MM.1S (cell line): ENCODE measurements around the gene COPS7B.
A peak's percentile ranks its signal among the peaks of the same experiment; 100 is the strongest.

Experiments
- DNase-seq: peaks from one replicate; pipeline ENCODE4 v3.0.0-alpha.2; 2015
- H2AFZ ChIP-seq: fragments of 300-600 bp; sonication (generic); 2 replicates; pipeline ENCODE4 v1.6.0; 2016; ENCODE audit warnings: antibody characterized with exemption, low read length
- H3F3A ChIP-seq: fragments of 300-600 bp; sonication (generic); 2 replicates; pipeline ENCODE4 v1.6.1; 2016; ENCODE audit warnings: mild to moderate bottlenecking, antibody characterized with exemption, low read length, moderate library complexity, mixed read lengths; ENCODE audit not compliant: insufficient read depth
- H3K27ac ChIP-seq: fragments of 300-600 bp; sonication (generic); 2 replicates; pipeline ENCODE4 v1.5.1; 2016; ENCODE audit warnings: mild to moderate bottlenecking, low read length
- H3K27me3 ChIP-seq: fragments of 300-600 bp; sonication (generic); replicated peaks from 2 replicates; pipeline ENCODE4 v1.6.0; 2016; ENCODE audit warnings: low read length; ENCODE audit not compliant: insufficient read depth
- H3K36me3 ChIP-seq: fragments of 300-600 bp; sonication (generic); replicated peaks from 2 replicates; pipeline ENCODE4 v1.6.1; 2016; ENCODE audit warnings: mild to moderate bottlenecking, low read length, mixed read lengths; ENCODE audit not compliant: insufficient read depth
- H3K4me1 ChIP-seq: fragments of 300-600 bp; sonication (generic); 2 replicates; pipeline ENCODE4 v1.6.1; 2016; ENCODE audit warnings: low read length, mixed read lengths
- H3K4me2 ChIP-seq: fragments of 300-600 bp; sonication (generic); 2 replicates; pipeline ENCODE4 v1.6.0; 2016; ENCODE audit warnings: low read depth, low read length
- H3K4me3 ChIP-seq: fragments of 300-600 bp; sonication (generic); 2 replicates; pipeline ENCODE4 v1.5.1; 2016; ENCODE audit warnings: low read length, mixed read lengths
- H3K79me2 ChIP-seq: fragments of 300-600 bp; sonication (generic); 2 replicates; pipeline ENCODE4 v1.6.1; 2016; ENCODE audit warnings: mixed run types, low read length, mixed read lengths
- H3K9ac ChIP-seq: fragments of 300-600 bp; sonication (generic); 2 replicates; pipeline ENCODE4 v1.6.1; 2016; ENCODE audit warnings: low read length, mixed read lengths
- H3K9me2 ChIP-seq: fragments of 300-600 bp; sonication (generic); replicated peaks from 2 replicates; pipeline ENCODE4 v1.6.1; 2016; ENCODE audit warnings: mild to moderate bottlenecking, low read length, mixed read lengths; ENCODE audit not compliant: insufficient read depth
- H3K9me3 ChIP-seq: fragments of 300-600 bp; sonication (generic); replicated peaks from 2 replicates; pipeline ENCODE4 v1.6.1; 2016; ENCODE audit warnings: mild to moderate bottlenecking, low read length, mixed read lengths; ENCODE audit not compliant: insufficient read depth
- H4K20me1 ChIP-seq: fragments of 300-600 bp; sonication (generic); 2 replicates; pipeline ENCODE4 v1.6.1; 2016; ENCODE audit warnings: mild to moderate bottlenecking, low read length, moderate library complexity, mixed read lengths; ENCODE audit not compliant: insufficient read depth
- CTCF ChIP-seq: fragments of 300-600 bp; sonication (generic); IDR thresholded peaks from 2 replicates; pipeline ENCODE4 v1.5.1; 2016; ENCODE audit warnings: antibody characterized with exemption, low read length, mixed read lengths
- EZH2 ChIP-seq: fragments of 300-600 bp; sonication (generic); optimal IDR thresholded peaks from 2 replicates; pipeline ENCODE3; 2017; ENCODE audit warnings: low read depth, mild to moderate bottlenecking, antibody characterized with exemption, low read length, mixed read lengths
- EZH2phosphoT487 ChIP-seq: fragments of 300-600 bp; sonication (generic); IDR thresholded peaks from 2 replicates; pipeline ENCODE4 v1.6.1; 2018; ENCODE audit warnings: antibody characterized with exemption, low read length

The COPS7B gene

DNA sequence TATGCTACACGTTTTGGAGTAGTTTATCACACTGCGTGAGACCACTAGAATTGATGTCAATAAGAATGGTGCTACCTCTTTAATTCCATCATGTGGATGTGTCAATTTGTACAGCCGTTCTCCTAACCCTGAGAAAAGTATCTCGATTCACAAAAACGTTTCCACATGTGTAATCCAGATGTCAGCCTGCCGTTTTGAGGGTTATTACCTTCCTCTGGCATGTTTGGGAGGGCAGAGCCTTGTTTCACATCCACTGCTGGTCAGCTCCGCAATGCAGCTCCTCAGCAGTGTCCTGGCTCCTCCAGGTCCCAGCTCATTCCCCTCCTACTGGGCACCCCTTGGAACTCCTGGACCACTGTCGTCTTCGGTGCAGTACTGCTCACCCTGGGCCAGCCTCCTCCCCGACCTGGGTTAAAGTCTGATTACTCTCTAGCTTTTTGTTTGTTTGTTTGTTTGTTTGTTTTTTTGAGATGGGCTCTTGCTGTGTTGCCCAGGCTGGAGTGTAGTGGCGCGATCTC is 34.6 kb downstream of the COPS7B start:
- Histone ChIP-seq H3K36me3 (no peaks in the 10 kb centered on the region), H3F3A (peaks cover 14% of the 10 kb centered on the region), H3K9me2 (no peaks in the 10 kb centered on the region), H3K27ac (no peak overlapping the region), H3K27me3 (no peaks in the 10 kb centered on the region), H3K9ac (no peak overlapping the region), H3K4me2 (no peak overlapping the region), H3K4me3 (no peak overlapping the region), H3K9me3 (no peaks in the 10 kb centered on the region), H3K4me1 (peaks cover 15% of the 10 kb centered on the region), H4K20me1 (no peaks in the 10 kb centered on the region), H3K79me2 (no peaks in the 10 kb centered on the region), H2AFZ (no peak overlapping the region)
- no peak for DNase-seq
- TF ChIP-seq CTCF, result no peak
- TF ChIP-seq EZH2, result no peak
- TF ChIP-seq EZH2phosphoT487, result no peak

DNA sequence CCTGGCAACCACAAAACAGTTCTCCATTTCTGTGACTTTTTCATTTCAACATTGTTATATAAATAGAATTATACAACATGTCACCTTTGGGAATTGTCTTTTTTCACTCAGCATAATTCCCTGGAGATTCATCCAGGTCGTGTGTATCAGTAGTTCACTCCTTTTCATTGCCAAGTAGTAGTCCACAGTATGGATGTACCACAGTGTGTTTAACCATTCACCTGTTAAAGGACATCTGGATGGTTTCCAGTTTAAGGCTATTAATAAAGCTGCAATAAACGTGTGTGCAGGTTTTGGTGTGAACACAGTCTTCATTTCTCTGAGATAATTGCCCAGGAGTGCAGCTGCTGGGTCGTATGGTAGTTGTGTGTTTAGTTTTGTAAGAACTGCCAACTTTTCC is 35.7 kb downstream of the COPS7B start:
- Histone ChIP-seq H3K27ac (peak overlapping the region; percentile 65; the same call in 1 of the 2 replicates), H2AFZ (no peak overlapping the region), H3F3A (peaks cover 14% of the 10 kb centered on the region), H3K27me3 (no peaks in the 10 kb centered on the region), H3K36me3 (no peaks in the 10 kb centered on the region), H3K9ac (no peak overlapping the region), H3K4me2 (peak overlapping the region; percentile 13), H3K4me1 (peaks cover 15% of the 10 kb centered on the region), H3K9me2 (no peaks in the 10 kb centered on the region), H4K20me1 (no peaks in the 10 kb centered on the region), H3K4me3 (no peak overlapping the region), H3K79me2 (no peaks in the 10 kb centered on the region), H3K9me3 (no peaks in the 10 kb centered on the region)
- DNase-seq, result no peak
- TF ChIP-seq CTCF, result no peak
- no peak for TF ChIP-seq EZH2
- no peak for TF ChIP-seq EZH2phosphoT487

GRCh38 chr2:231853105-231853504 is 66.9 kb downstream of the COPS7B start:
- DNase-seq, result no peak
- H3K9ac ChIP-seq, result no peak overlapping the region

More at GRCh38 chr2:231853105-231853504, 66.9 kb downstream of the COPS7B start:
- Histone ChIP-seq H2AFZ (no peak overlapping the region), H3K4me1 (peaks cover 31% of the 10 kb centered on the region), H3K27me3 (no peaks in the 10 kb centered on the region), H3K4me3 (no peak overlapping the region), H4K20me1 (no peaks in the 10 kb centered on the region), H3K9me2 (no peaks in the 10 kb centered on the region), H3F3A (peaks cover 26% of the 10 kb centered on the region), H3K27ac (no peak overlapping the region), H3K9me3 (no peaks in the 10 kb centered on the region), H3K4me2 (no peak overlapping the region), H3K36me3 (no peaks in the 10 kb centered on the region), H3K79me2 (no peaks in the 10 kb centered on the region)
- TF ChIP-seq CTCF (no peak), EZH2phosphoT487 (no peak), EZH2 (no peak)
